ENCODE results near the gene EIF3D.

The EIF3D gene
- total RNA-seq = 186 to 392 (median 299) reads per million in 9 experiments

GRCh38 chr22:36528795-36529751 lies at the start of gene EIF3D:
Gene EIF3D (minus strand): TSS chr22:36529166. CDS start chr22:36526121, 3,045 bp downstream.
- DNase-seq = peak; percentile 97 to 99 (median 98)
- Mint-ChIP-seq H3K4me1 (ENCODE audit: low read depth in 2 of 2) (peaks cover 11 to 22% of the 10 kb centered on the region in 2 donors), H3K36me3 (ENCODE audit: insufficient read depth) (peaks cover 49% of the 10 kb centered on the region), H3K27me3 (peaks cover 0 to 9% of the 10 kb centered on the region in 2 donors), H3K9me3 (no peaks in the 10 kb centered on the region), H3K4me3 (peak within 1 kb of the TSS; percentile 89 to 91), H3K27ac (peak within 1 kb of the TSS; percentile 95 to 97)
- ATAC-seq (replicated peaks) = peak; percentile 90

- Mint-ChIP-seq H3K9me3 (no peaks in the 10 kb centered on the region), H3K4me1 (ENCODE audit: low read depth in 2 of 2) (no peaks in the 10 kb centered on the region), H3K4me3 (no peak overlapping the region), H3K36me3 (ENCODE audit: insufficient read depth) (no peaks in the 10 kb centered on the region), H3K27me3 (peaks cover 46 to 77% of the 10 kb centered on the region in 2 donors), H3K27ac (no peak overlapping the region)
- no peak for DNase-seq
- ATAC-seq (replicated peaks) = no peak
These were observed 49.7 kb upstream of the EIF3D start for GRCh38 chr22:36578619-36579018.

- no peaks in the 10 kb centered on the region for H3K4me1 Mint-ChIP-seq (ENCODE audit: low read depth in 2 of 2)
- peaks cover 36 to 64% of the 10 kb centered on the region in 2 donors for H3K27me3 Mint-ChIP-seq
- H3K36me3 Mint-ChIP-seq (ENCODE audit: insufficient read depth) = no peaks in the 10 kb centered on the region
- DNase-seq (no peak), ATAC-seq (replicated peaks) (no peak)
- no peak overlapping the region for H3K27ac Mint-ChIP-seq
- no peaks in the 10 kb centered on the region for H3K9me3 Mint-ChIP-seq
- H3K4me3 Mint-ChIP-seq = no peak overlapping the region
These were observed 48.1 kb upstream of the EIF3D start for GRCh38 chr22:36577019-36577418.

GRCh38 chr22:36574728-36575127 lies 45.8 kb upstream of the EIF3D start:
- ATAC-seq (replicated peaks) (no peak), DNase-seq (no peak)
- no peak overlapping the region for H3K4me3 Mint-ChIP-seq
- peaks cover 32 to 48% of the 10 kb centered on the region in 2 donors for H3K27me3 Mint-ChIP-seq
- H3K27ac Mint-ChIP-seq = no peak overlapping the region
- no peaks in the 10 kb centered on the region for H3K36me3 Mint-ChIP-seq (ENCODE audit: insufficient read depth)
- no peaks in the 10 kb centered on the region for H3K9me3 Mint-ChIP-seq
- H3K4me1 Mint-ChIP-seq (ENCODE audit: low read depth in 2 of 2) = no peaks in the 10 kb centered on the region

- DNase-seq (no peak), ATAC-seq (replicated peaks) (no peak)
- Mint-ChIP-seq H3K9me3 (no peaks in the 10 kb centered on the region), H3K36me3 (ENCODE audit: insufficient read depth) (no peaks in the 10 kb centered on the region), H3K4me1 (ENCODE audit: low read depth in 2 of 2) (no peaks in the 10 kb centered on the region), H3K27me3 (peaks cover 40 to 50% of the 10 kb centered on the region in 2 donors), H3K27ac (no peak overlapping the region), H3K4me3 (no peak overlapping the region)
These were observed 44.9 kb upstream of the EIF3D start for GRCh38 chr22:36573815-36574363.

GRCh38 chr22:36571991-36572390 lies 43.0 kb upstream of the EIF3D start:
- H3K4me1 Mint-ChIP-seq (ENCODE audit: low read depth in 2 of 2) = no peaks in the 10 kb centered on the region

GRCh38 chr22:36569999-36570398 lies 41.0 kb upstream of the EIF3D start:
- DNase-seq (no peak), ATAC-seq (replicated peaks) (no peak)
- H3K4me3 Mint-ChIP-seq = no peak overlapping the region
- H3K27me3 Mint-ChIP-seq = peaks cover 59 to 69% of the 10 kb centered on the region in 2 donors
- no peaks in the 10 kb centered on the region for H3K9me3 Mint-ChIP-seq
- no peaks in the 10 kb centered on the region for H3K4me1 Mint-ChIP-seq (ENCODE audit: low read depth in 2 of 2)
- H3K27ac Mint-ChIP-seq = no peak overlapping the region
- no peaks in the 10 kb centered on the region for H3K36me3 Mint-ChIP-seq (ENCODE audit: insufficient read depth)

More at GRCh38 chr22:36571991-36572390, 43.0 kb upstream of the EIF3D start:
- Mint-ChIP-seq H3K9me3 (no peaks in the 10 kb centered on the region), H3K27me3 (peaks cover 57 to 69% of the 10 kb centered on the region in 2 donors), H3K27ac (no peak overlapping the region), H3K36me3 (ENCODE audit: insufficient read depth) (no peaks in the 10 kb centered on the region), H3K4me3 (no peak overlapping the region)
- ATAC-seq (replicated peaks) (no peak), DNase-seq (no peak)

- DNase-seq (no peak), ATAC-seq (replicated peaks) (no peak)
- no peak overlapping the region for H3K4me3 Mint-ChIP-seq
- H3K9me3 Mint-ChIP-seq = no peaks in the 10 kb centered on the region
- no peak overlapping the region for H3K27ac Mint-ChIP-seq
- H3K27me3 Mint-ChIP-seq = peaks cover 60 to 61% of the 10 kb centered on the region in 2 donors
- no peaks in the 10 kb centered on the region for H3K4me1 Mint-ChIP-seq (ENCODE audit: low read depth in 2 of 2)
- no peaks in the 10 kb centered on the region for H3K36me3 Mint-ChIP-seq (ENCODE audit: insufficient read depth)
These were observed 39.9 kb upstream of the EIF3D start for GRCh38 chr22:36568846-36569245.

- no peaks in the 10 kb centered on the region for H3K9me3 Mint-ChIP-seq
- ATAC-seq (replicated peaks) (no peak), DNase-seq (no peak)
- peaks cover 69 to 75% of the 10 kb centered on the region in 2 donors for H3K27me3 Mint-ChIP-seq
- H3K27ac Mint-ChIP-seq = no peak overlapping the region
- H3K4me1 Mint-ChIP-seq (ENCODE audit: low read depth in 2 of 2) = no peaks in the 10 kb centered on the region
- no peak overlapping the region for H3K4me3 Mint-ChIP-seq
- H3K36me3 Mint-ChIP-seq (ENCODE audit: insufficient read depth) = no peaks in the 10 kb centered on the region
These were observed 37.8 kb upstream of the EIF3D start for GRCh38 chr22:36566720-36567119.

- ATAC-seq (replicated peaks) = no peak
- Mint-ChIP-seq H3K9me3 (no peaks in the 10 kb centered on the region), H3K36me3 (ENCODE audit: insufficient read depth) (no peaks in the 10 kb centered on the region), H3K27ac (no peak overlapping the region), H3K27me3 (peaks cover 78 to 83% of the 10 kb centered on the region in 2 donors), H3K4me1 (ENCODE audit: low read depth in 2 of 2) (no peaks in the 10 kb centered on the region), H3K4me3 (no peak overlapping the region)
- no peak for DNase-seq
These were observed 36.7 kb upstream of the EIF3D start for GRCh38 chr22:36565686-36566085.

- H3K27me3 Mint-ChIP-seq = peaks cover 81 to 83% of the 10 kb centered on the region in 2 donors
- no peaks in the 10 kb centered on the region for H3K9me3 Mint-ChIP-seq
- H3K4me3 Mint-ChIP-seq = no peak overlapping the region
- no peaks in the 10 kb centered on the region for H3K4me1 Mint-ChIP-seq (ENCODE audit: low read depth in 2 of 2)
- no peak for DNase-seq
- no peaks in the 10 kb centered on the region for H3K36me3 Mint-ChIP-seq (ENCODE audit: insufficient read depth)
- ATAC-seq (replicated peaks) = no peak
- H3K27ac Mint-ChIP-seq = no peak overlapping the region
These were observed 36.2 kb upstream of the EIF3D start for GRCh38 chr22:36565159-36565507.

- H3K4me3 Mint-ChIP-seq = no peak overlapping the region
- no peak overlapping the region for H3K27ac Mint-ChIP-seq
- ATAC-seq (replicated peaks) = no peak
- H3K4me1 Mint-ChIP-seq (ENCODE audit: low read depth in 2 of 2) = no peaks in the 10 kb centered on the region
- no peaks in the 10 kb centered on the region for H3K9me3 Mint-ChIP-seq
- no peaks in the 10 kb centered on the region for H3K36me3 Mint-ChIP-seq (ENCODE audit: insufficient read depth)
- DNase-seq = no peak
- peaks cover 76 to 83% of the 10 kb centered on the region in 2 donors for H3K27me3 Mint-ChIP-seq
These were observed 35.6 kb upstream of the EIF3D start for GRCh38 chr22:36564422-36565158.

- H3K4me1 Mint-ChIP-seq (ENCODE audit: low read depth in 2 of 2) = no peaks in the 10 kb centered on the region
- DNase-seq (no peak), ATAC-seq (replicated peaks) (no peak)
- H3K4me3 Mint-ChIP-seq = no peak overlapping the region
- no peak overlapping the region for H3K27ac Mint-ChIP-seq
- H3K9me3 Mint-ChIP-seq = no peaks in the 10 kb centered on the region
- H3K27me3 Mint-ChIP-seq = peaks cover 75 to 76% of the 10 kb centered on the region in 2 donors
- H3K36me3 Mint-ChIP-seq (ENCODE audit: insufficient read depth) = no peaks in the 10 kb centered on the region
These were observed 34.9 kb upstream of the EIF3D start for GRCh38 chr22:36563898-36564297.

Data from effector memory CD8-positive, alpha-beta T cell (primary cell).